ENCODE measurements around the gene ANKRD11. TPM values are rescaled to one million over a fixed set of nuclear protein-coding genes. Genes with fewer than 3 reads are reported as not detected.

ANKRD11 gene
- total RNA-seq, 1 experiment from 2014 or later = 266 TPM

GRCh38 chr16:89417352-89417751, 73.0 kb downstream of the ANKRD11 start:
- no peaks in the 10 kb centered on the region for H3K9me3 ChIP-seq (ENCODE audit: control insufficient read depth in 1 of 2, insufficient read depth in 1 of 2, low read depth in 1 of 2, low read length in 2 of 2)
- ChIA-PET RAD21 (ENCODE audit: low non-redundant PET in 1 of 2, low total read pairs in 2 of 2, uncharacterized antibody in 2 of 2, unreplicated experiment in 2 of 2) (no interaction called here), CTCF (no interaction called here), POLR2A (no interaction called here)
- intact Hi-C loops (cut with micrococcal nuclease) = no loop called here
- H3K4me3 ChIP-seq (replicated peaks in 1 of 2; ENCODE audit: low read depth in 1 of 2, low read length in 2 of 2) = no peak overlapping the region
- no peak for DNase-seq (ENCODE audit: low read depth, low spot score)
- H3K27me3 ChIP-seq (ENCODE audit: insufficient read depth, low read length) = no peaks in the 10 kb centered on the region
- no peaks in the 10 kb centered on the region for H3K4me1 ChIP-seq (ENCODE audit: control insufficient read depth in 1 of 2, insufficient read depth in 2 of 2, low read length in 2 of 2)
- no peak overlapping the region for H3K9ac ChIP-seq (ENCODE audit: low read length)
- peaks cover 98% of the 10 kb centered on the region for H3K79me2 ChIP-seq (ENCODE audit: insufficient read depth, low read length)
- BruUV-seq (replicated peaks) = no TSS peak
- H3K9me2 ChIP-seq (ENCODE audit: insufficient read depth) = no peaks in the 10 kb centered on the region
- H2AFZ ChIP-seq (ENCODE audit: low read depth, low read length, poor library complexity, severe bottlenecking) = no peak overlapping the region
- H3K27ac ChIP-seq (ENCODE audit: low read depth, low read length) = no peak overlapping the region
- ATAC-seq = no peak
- 0 out of 4 replicates have a peak, but pooled peaks cover 0 to 3% of the 10 kb centered on the region in 2 experiments for H3K36me3 ChIP-seq (ENCODE audit: control insufficient read depth in 1 of 2, insufficient read depth in 2 of 2, low read length in 2 of 2)
- peaks cover 57% of the 10 kb centered on the region for H4K20me1 ChIP-seq (ENCODE audit: insufficient read depth)
- no peak overlapping the region for H3K4me2 ChIP-seq (ENCODE audit: low read length)
- TF ChIP-seq RAD21 (IDR thresholded peaks at IDR 0.05; ENCODE audit: low read depth) (no peak), SP1 (IDR thresholded peaks at IDR 0.05; ENCODE audit: low read depth) (no peak), EZH2 (IDR thresholded peaks at IDR 0.05) (no peak), SRF (IDR thresholded peaks at IDR 0.05; ENCODE audit: low read depth) (no peak)

GRCh38 chr16:89413811-89414585, 76.4 kb downstream of the ANKRD11 start:
- Histone ChIP-seq H2AFZ (ENCODE audit: low read depth, low read length, poor library complexity, severe bottlenecking) (no peak overlapping the region), H3K9me2 (ENCODE audit: insufficient read depth) (no peaks in the 10 kb centered on the region), H3K27me3 (ENCODE audit: insufficient read depth, low read length) (no peaks in the 10 kb centered on the region), H3K9ac (ENCODE audit: low read length) (no peak overlapping the region), H3K27ac (ENCODE audit: low read depth, low read length) (no peak overlapping the region), H3K79me2 (ENCODE audit: insufficient read depth, low read length) (peaks cover 99% of the 10 kb centered on the region), H3K4me1 (ENCODE audit: control insufficient read depth in 1 of 2, insufficient read depth in 2 of 2, low read length in 2 of 2) (peaks cover 6 to 23% of the 10 kb centered on the region in 2 experiments), H3K36me3 (ENCODE audit: control insufficient read depth in 1 of 2, insufficient read depth in 2 of 2, low read length in 2 of 2) (no peaks in the 10 kb centered on the region), H4K20me1 (ENCODE audit: insufficient read depth) (peaks cover 66% of the 10 kb centered on the region; the same call in 1 of the 2 replicates), H3K9me3 (ENCODE audit: control insufficient read depth in 1 of 2, insufficient read depth in 1 of 2, low read depth in 1 of 2, low read length in 2 of 2) (no peaks in the 10 kb centered on the region), H3K4me2 (ENCODE audit: low read length) (no peak overlapping the region), H3K4me3 (replicated peaks in 1 of 2; ENCODE audit: low read depth in 1 of 2, low read length in 2 of 2) (no peak overlapping the region)
- DNase-seq (ENCODE audit: low read depth, low spot score) = no peak
- intact Hi-C loops (cut with micrococcal nuclease) = no loop called here
- ChIA-PET CTCF (no interaction called here), RAD21 (ENCODE audit: low non-redundant PET in 1 of 2, low total read pairs in 2 of 2, uncharacterized antibody in 2 of 2, unreplicated experiment in 2 of 2) (no interaction called here), POLR2A (no interaction called here)
- BruUV-seq (replicated peaks) = no TSS peak
- ATAC-seq = no peak
- TF ChIP-seq RAD21 (IDR thresholded peaks at IDR 0.05; ENCODE audit: low read depth) (no peak), ZNF274 (IDR thresholded peaks at IDR 0.05; ENCODE audit: low read depth, low read length) (no peak), ELF1 (IDR thresholded peaks at IDR 0.05; ENCODE audit: borderline replicate concordance, low read depth) (no peak), MAX (IDR thresholded peaks at IDR 0.05) (no peak), CBX3 (IDR thresholded peaks at IDR 0.05; ENCODE audit: low read depth) (no peak), SIN3A (IDR thresholded peaks at IDR 0.05; ENCODE audit: low read depth) (no peak), YY1 (IDR thresholded peaks at IDR 0.05; ENCODE audit: extremely low read depth, insufficient replicate concordance, low read depth, low read length) (no peak), ATF3 (IDR thresholded peaks at IDR 0.05) (no peak), FOSL1 (IDR thresholded peaks at IDR 0.05; ENCODE audit: low read depth) (no peak), SP1 (IDR thresholded peaks at IDR 0.05; ENCODE audit: low read depth) (no peak), EGR1 (IDR thresholded peaks at IDR 0.05; ENCODE audit: low read depth) (no peak), ZBTB33 (IDR thresholded peaks at IDR 0.05; ENCODE audit: extremely low read depth, insufficient replicate concordance, low read length) (no peak), EZH2 (IDR thresholded peaks at IDR 0.05) (no peak), CTCF (IDR thresholded peaks at IDR 0.05 in 2 of 3, conservative IDR thresholded peaks at IDR 0.05 in 1 of 3; ENCODE audit: borderline replicate concordance in 1 of 3, insufficient read depth in 1 of 3, low read depth in 2 of 3, low read length in 2 of 3) (no peak), POLR2AphosphoS5 (IDR thresholded peaks at IDR 0.05; ENCODE audit: low read depth, low read length) (no peak), JUND (IDR thresholded peaks at IDR 0.05) (no peak)

Measured in HCT116 (cell line).